ENCODE measurements around the gene MRPL20. TPM values are rescaled to one million over a fixed set of nuclear protein-coding genes. Genes with fewer than 3 reads are reported as not detected.

MRPL20 gene
- total and polyA plus RNA-seq, 9 of the 15 experiments (the other 6 are each of a cell fraction or from before 2014, with no cell fraction given) = 180 to 671 (median 229) TPM

DNA sequence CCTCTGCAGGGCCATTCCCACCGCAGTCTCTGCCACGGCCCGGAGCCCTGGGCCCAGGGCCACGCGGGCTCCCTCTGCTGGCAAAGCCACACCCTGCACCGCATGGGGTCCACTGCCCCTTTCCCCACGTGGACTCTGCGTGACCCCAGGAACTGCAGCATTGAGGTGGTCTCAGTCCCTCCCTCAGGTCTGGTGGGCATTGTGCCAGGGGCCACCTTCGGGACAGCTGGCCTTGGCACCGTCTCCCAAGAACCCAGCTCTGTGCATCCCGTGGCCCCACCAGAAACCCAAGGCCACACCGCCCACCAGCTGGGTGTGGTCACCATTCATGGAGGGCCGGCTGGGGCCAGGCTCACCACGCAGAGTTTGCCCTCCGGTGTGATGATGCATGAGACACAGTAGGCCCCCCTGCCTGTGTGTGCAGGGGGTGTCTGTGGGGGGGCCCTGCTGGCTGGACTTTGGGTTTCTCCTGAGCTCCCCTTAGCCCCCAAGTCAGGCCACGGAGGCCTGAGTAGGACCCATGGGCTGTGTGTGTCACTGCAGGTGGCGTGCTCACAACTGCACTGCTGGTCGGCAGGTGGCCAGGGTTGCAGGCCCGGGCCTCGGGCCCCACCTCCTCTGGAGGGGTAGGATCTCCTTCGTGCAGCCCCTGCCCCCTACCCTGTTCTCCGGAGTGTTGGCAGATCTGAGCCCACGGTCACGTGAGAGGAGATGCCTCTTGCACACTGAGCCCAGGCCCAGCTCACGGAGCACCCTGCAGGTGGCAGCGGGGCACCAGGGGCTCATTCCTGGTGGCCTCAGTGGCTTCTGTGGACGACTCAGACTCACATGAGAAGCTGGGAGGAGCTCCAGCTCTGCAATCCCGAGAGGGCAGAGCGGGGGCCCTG is 34.2 kb upstream of the MRPL20 start (continued):
- TF ChIP-seq PATZ1 (CRISPR knock-in tag; IDR thresholded peaks at IDR 0.05; ENCODE audit: borderline replicate concordance) = no peak
- no peak for TF ChIP-seq DIDO1 (tag; IDR thresholded peaks at IDR 0.05; ENCODE audit: low read depth)
- TF ChIP-seq, protein P1, sequence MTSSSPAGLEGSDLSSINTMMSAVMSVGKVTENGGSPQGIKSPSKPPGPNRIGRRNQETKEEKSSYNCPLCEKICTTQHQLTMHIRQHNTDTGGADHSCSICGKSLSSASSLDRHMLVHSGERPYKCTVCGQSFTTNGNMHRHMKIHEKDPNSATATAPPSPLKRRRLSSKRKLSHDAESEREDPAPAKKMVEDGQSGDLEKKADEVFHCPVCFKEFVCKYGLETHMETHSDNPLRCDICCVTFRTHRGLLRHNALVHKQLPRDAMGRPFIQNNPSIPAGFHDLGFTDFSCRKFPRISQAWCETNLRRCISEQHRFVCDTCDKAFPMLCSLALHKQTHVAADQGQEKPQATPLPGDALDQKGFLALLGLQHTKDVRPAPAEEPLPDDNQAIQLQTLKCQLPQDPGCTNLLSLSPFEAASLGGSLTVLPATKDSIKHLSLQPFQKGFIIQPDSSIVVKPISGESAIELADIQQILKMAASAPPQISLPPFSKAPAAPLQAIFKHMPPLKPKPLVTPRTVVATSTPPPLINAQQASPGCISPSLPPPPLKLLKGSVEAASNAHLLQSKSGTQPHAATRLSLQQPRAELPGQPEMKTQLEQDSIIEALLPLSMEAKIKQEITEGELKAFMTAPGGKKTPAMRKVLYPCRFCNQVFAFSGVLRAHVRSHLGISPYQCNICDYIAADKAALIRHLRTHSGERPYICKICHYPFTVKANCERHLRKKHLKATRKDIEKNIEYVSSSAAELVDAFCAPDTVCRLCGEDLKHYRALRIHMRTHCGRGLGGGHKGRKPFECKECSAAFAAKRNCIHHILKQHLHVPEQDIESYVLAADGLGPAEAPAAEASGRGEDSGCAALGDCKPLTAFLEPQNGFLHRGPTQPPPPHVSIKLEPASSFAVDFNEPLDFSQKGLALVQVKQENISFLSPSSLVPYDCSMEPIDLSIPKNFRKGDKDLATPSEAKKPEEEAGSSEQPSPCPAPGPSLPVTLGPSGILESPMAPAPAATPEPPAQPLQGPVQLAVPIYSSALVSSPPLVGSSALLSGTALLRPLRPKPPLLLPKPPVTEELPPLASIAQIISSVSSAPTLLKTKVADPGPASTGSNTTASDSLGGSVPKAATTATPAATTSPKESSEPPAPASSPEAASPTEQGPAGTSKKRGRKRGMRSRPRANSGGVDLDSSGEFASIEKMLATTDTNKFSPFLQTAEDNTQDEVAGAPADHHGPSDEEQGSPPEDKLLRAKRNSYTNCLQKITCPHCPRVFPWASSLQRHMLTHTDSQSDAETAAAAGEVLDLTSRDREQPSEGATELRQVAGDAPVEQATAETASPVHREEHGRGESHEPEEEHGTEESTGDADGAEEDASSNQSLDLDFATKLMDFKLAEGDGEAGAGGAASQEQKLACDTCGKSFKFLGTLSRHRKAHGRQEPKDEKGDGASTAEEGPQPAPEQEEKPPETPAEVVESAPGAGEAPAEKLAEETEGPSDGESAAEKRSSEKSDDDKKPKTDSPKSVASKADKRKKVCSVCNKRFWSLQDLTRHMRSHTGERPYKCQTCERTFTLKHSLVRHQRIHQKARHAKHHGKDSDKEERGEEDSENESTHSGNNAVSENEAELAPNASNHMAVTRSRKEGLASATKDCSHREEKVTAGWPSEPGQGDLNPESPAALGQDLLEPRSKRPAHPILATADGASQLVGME (CRISPR knock-in tag; IDR thresholded peaks at IDR 0.05) = no peak
- no peak for TF ChIP-seq MBD1 (CRISPR knock-in tag; IDR thresholded peaks at IDR 0.05)
- TF ChIP-seq ZNF253 (CRISPR knock-in tag; conservative IDR thresholded peaks at IDR 0.05) = no peak
- TF ChIP-seq BHLHE40 (IDR thresholded peaks at IDR 0.05; ENCODE audit: low read length) = peak; percentile 40; the same call in 1 of the 2 replicates
- no peak for TF ChIP-seq EP300 (IDR thresholded peaks at IDR 0.05; ENCODE audit: low read length)
- TF ChIP-seq SIN3A (IDR thresholded peaks at IDR 0.05; ENCODE audit: borderline replicate concordance in 2 of 2, control insufficient read depth in 1 of 2, low read depth in 2 of 2, low read length in 2 of 2) = peak in 1 of 2 experiments; percentile 60; a peak in 1 of 4 replicates
- TF ChIP-seq ZNF79 (CRISPR knock-in tag; IDR thresholded peaks at IDR 0.05; ENCODE audit: low read depth) = no peak
- no peak for TF ChIP-seq CHCHD3 (CRISPR knock-in tag; IDR thresholded peaks at IDR 0.05)
- 0 out of 2 replicates have a peak, but pooled peaks have one; percentile 59 for TF ChIP-seq HDAC2 (IDR thresholded peaks at IDR 0.05)
- no peak for TF ChIP-seq SIX5 (IDR thresholded peaks at IDR 0.05; ENCODE audit: borderline replicate concordance in 1 of 2, insufficient read depth in 1 of 2, low read depth in 1 of 2, low read length in 2 of 2)
- no peak for TF ChIP-seq ELF1 (tag; IDR thresholded peaks at IDR 0.05)
- TF ChIP-seq, protein P2, sequence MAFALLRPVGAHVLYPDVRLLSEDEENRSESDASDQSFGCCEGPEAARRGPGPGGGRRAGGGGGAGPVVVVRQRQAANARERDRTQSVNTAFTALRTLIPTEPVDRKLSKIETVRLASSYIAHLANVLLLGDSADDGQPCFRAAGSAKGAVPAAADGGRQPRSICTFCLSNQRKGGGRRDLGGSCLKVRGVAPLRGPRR (CRISPR knock-in tag; IDR thresholded peaks at IDR 0.05) = no peak
- TF ChIP-seq ZNF764 (CRISPR knock-in tag; IDR thresholded peaks at IDR 0.05; ENCODE audit: low read depth) = no peak
- TF ChIP-seq ZC3H8 (IDR thresholded peaks at IDR 0.05) = no peak
- TF ChIP-seq SP1 (CRISPR knock-in tag; IDR thresholded peaks at IDR 0.05) = peak; percentile 33; the same call in 1 of the 2 replicates
